ENCODE measurements around the gene MAPK8. TPM values are rescaled to one million over a fixed set of nuclear protein-coding genes. Genes with fewer than 3 reads are reported as not detected.

MAPK8 gene
- polyA plus RNA-seq, 1 of the 3 experiments (the other 2 are of a cell fraction): 26.4 TPM

- Histone ChIP-seq H3K36me3 (replicated peaks in 1 of 2; ENCODE audit: control insufficient read depth in 1 of 2, insufficient read depth in 2 of 2, low read length in 1 of 2) (peaks cover 24 to 67% of the 10 kb centered on the region in 2 experiments), H3K9me3 (peaks cover 11% of the 10 kb centered on the region), H3K4me2 (no peak overlapping the region), H3K4me1 (ENCODE audit: control insufficient read depth in 1 of 2, insufficient read depth in 2 of 2, low read depth in 1 of 2, low read length in 1 of 2) (peaks cover 0 to 12% of the 10 kb centered on the region in 2 experiments; a peak in 2 of 4 replicates), H3K79me2 (ENCODE audit: insufficient read depth) (peaks cover 25% of the 10 kb centered on the region), H3K9me2 (no peaks in the 10 kb centered on the region), H2AFZ (ENCODE audit: low read depth) (no peak overlapping the region), H3K27ac (ENCODE audit: low read depth in 2 of 2, low read length in 1 of 2) (no peak overlapping the region), H3F3A (replicated peaks; ENCODE audit: insufficient read depth) (peaks cover 16% of the 10 kb centered on the region), H3K9ac (no peak overlapping the region), H3K27me3 (ENCODE audit: insufficient read depth) (no peaks in the 10 kb centered on the region), H3K4me3 (ENCODE audit: low read depth in 2 of 2, low read length in 1 of 2) (no peak overlapping the region), H4K20me1 (ENCODE audit: insufficient read depth) (no peaks in the 10 kb centered on the region)
- WGBS (ENCODE audit: low lambda C conversion rate): 96% methylated on average over 6 of the region's 6 CpGs
- DNase-seq: no peak
- no peak for TF ChIP-seq RFX5 (IDR thresholded peaks at IDR 0.05; ENCODE audit: low read length)
- no peak for TF ChIP-seq USF1 (IDR thresholded peaks at IDR 0.05; ENCODE audit: borderline replicate concordance, low read depth)
- no peak for TF ChIP-seq POLR2AphosphoS5 (IDR thresholded peaks at IDR 0.05; ENCODE audit: low read depth, low read length)
- no peak for TF ChIP-seq RXRA (IDR thresholded peaks at IDR 0.05; ENCODE audit: borderline replicate concordance, low read depth)
- TF ChIP-seq YY1 (IDR thresholded peaks at IDR 0.05; ENCODE audit: low read depth): no peak
- no peak for TF ChIP-seq MEF2A (IDR thresholded peaks at IDR 0.05; ENCODE audit: borderline replicate concordance, low read depth)
- no peak for TF ChIP-seq USF2 (IDR thresholded peaks at IDR 0.05; ENCODE audit: borderline replicate concordance, low read depth, low read length)
- ChIA-PET POLR2A (no interaction called here), CTCF (no interaction called here)
Observed at GRCh38 chr10:48410503-48410902, 104.0 kb downstream of the MAPK8 start.

GRCh38 chr10:48411510-48411909, 105.0 kb downstream of the MAPK8 start:
- H3K36me3 ChIP-seq (replicated peaks in 1 of 2; ENCODE audit: control insufficient read depth in 1 of 2, insufficient read depth in 2 of 2, low read length in 1 of 2): peaks cover 24 to 62% of the 10 kb centered on the region in 2 experiments
- CTCF ChIA-PET: interaction anchor here (1.4 kb wide), 1 partner anchor 9 kb away, joined by 4 read pairs; no protein-coding TSS in a partner anchor

More at GRCh38 chr10:48411510-48411909, 105.0 kb downstream of the MAPK8 start:
- Histone ChIP-seq H3K9me3 (peaks cover 11% of the 10 kb centered on the region), H3K27ac (ENCODE audit: low read depth in 2 of 2, low read length in 1 of 2) (no peak overlapping the region), H2AFZ (ENCODE audit: low read depth) (no peak overlapping the region), H3K9ac (no peak overlapping the region), H4K20me1 (ENCODE audit: insufficient read depth) (no peaks in the 10 kb centered on the region), H3K4me3 (ENCODE audit: low read depth in 2 of 2, low read length in 1 of 2) (no peak overlapping the region), H3K4me1 (ENCODE audit: control insufficient read depth in 1 of 2, insufficient read depth in 2 of 2, low read depth in 1 of 2, low read length in 1 of 2) (peaks cover 4 to 6% of the 10 kb centered on the region in 2 experiments; a peak in 2 of 4 replicates), H3K4me2 (no peak overlapping the region), H3K79me2 (ENCODE audit: insufficient read depth) (peaks cover 20% of the 10 kb centered on the region), H3F3A (replicated peaks; ENCODE audit: insufficient read depth) (peaks cover 16% of the 10 kb centered on the region), H3K27me3 (ENCODE audit: insufficient read depth) (no peaks in the 10 kb centered on the region), H3K9me2 (no peaks in the 10 kb centered on the region)
- DNase-seq: no peak
- TF ChIP-seq RXRA (IDR thresholded peaks at IDR 0.05; ENCODE audit: borderline replicate concordance, low read depth) (no peak), EZH2phosphoT487 (IDR thresholded peaks at IDR 0.05; ENCODE audit: borderline replicate concordance, low read depth) (no peak), GABPA (IDR thresholded peaks at IDR 0.05; ENCODE audit: low read depth) (no peak), EP300 (IDR thresholded peaks at IDR 0.05; ENCODE audit: borderline replicate concordance in 1 of 2, low read depth in 1 of 2, low read length in 1 of 2) (no peak), IRF3 (IDR thresholded peaks at IDR 0.05; ENCODE audit: low read depth, low read length) (no peak), FOXM1 (IDR thresholded peaks at IDR 0.05; ENCODE audit: low read depth) (no peak), ZBTB33 (IDR thresholded peaks at IDR 0.05; ENCODE audit: borderline replicate concordance, low read depth) (no peak), CTCF (IDR thresholded peaks at IDR 0.05) (no peak)
- WGBS (ENCODE audit: low lambda C conversion rate): 92% methylated on average over 2 of the region's 2 CpGs
- POLR2A ChIA-PET: no interaction called here
